HepG2 (cell line): ENCODE measurements around the gene HSPB9. TPM values are rescaled to one million over a fixed set of nuclear protein-coding genes. Genes with fewer than 3 reads are reported as not detected.

Source experiments
- ADNP ChIP-seq: sonication (generic); formaldehyde crosslinking; IDR thresholded peaks from 2 replicates; pipeline ENCODE4 v1.4.0; 2020; ENCODE audit warnings: missing genetic modification reagents
- ESRRA ChIP-seq: sonication (generic); formaldehyde crosslinking; IDR thresholded peaks from 2 replicates; pipeline ENCODE4 v1.5.1; 2020; ENCODE audit warnings: mild to moderate bottlenecking, low read depth, missing genetic modification reagents
- ISL2 ChIP-seq: sonication (generic); formaldehyde crosslinking; IDR thresholded peaks from 2 replicates; pipeline ENCODE4 v1.5.0; 2020; ENCODE audit warnings: missing genetic modification reagents
- KAT8 ChIP-seq: IDR thresholded peaks from 2 replicates; pipeline ENCODE4 v1.6.1; 2016; ENCODE audit warnings: missing genetic modification reagents, missing compliant biosample characterization
- MED8 ChIP-seq: sonication (generic); formaldehyde crosslinking; IDR thresholded peaks from 2 replicates; pipeline ENCODE4 v1.8.1; 2023; ENCODE audit warnings: mild to moderate bottlenecking, missing genetic modification reagents; ENCODE audit not compliant: insufficient replicate concordance
- MEIS1 ChIP-seq: sonication (generic); formaldehyde crosslinking; IDR thresholded peaks from 2 replicates; pipeline ENCODE4 v1.9.0; 2021; ENCODE audit warnings: mild to moderate bottlenecking, missing genetic modification reagents, moderate library complexity, borderline replicate concordance
- MTF2 ChIP-seq: sonication (generic); formaldehyde crosslinking; IDR thresholded peaks from 2 replicates; pipeline ENCODE4 v1.5.0; 2020; ENCODE audit warnings: missing genetic modification reagents, borderline replicate concordance
- SALL1 ChIP-seq: sonication (generic); formaldehyde crosslinking; IDR thresholded peaks from 2 replicates; pipeline ENCODE4 v1.8.0; 2022; ENCODE audit warnings: mild to moderate bottlenecking, missing genetic modification reagents
- SOX6 ChIP-seq, 2 experiments: fragments of 450-650 bp in 1 of 2; sonication (generic) in 1 of 2; formaldehyde crosslinking in 1 of 2; IDR thresholded peaks; 2 replicates each; pipeline versions ENCODE4 v1.4.0 to v1.6.1; 2017 to 2020; ENCODE audit warnings: antibody characterized with exemption in 1 of 2, mild to moderate bottlenecking in 1 of 2, missing genetic modification reagents in 1 of 2
- SRSF1 ChIP-seq: fragments of 200-400 bp; formaldehyde crosslinking; optimal IDR thresholded peaks from 2 replicates; pipeline ENCODE3; 2017; ENCODE audit warnings: mild to moderate bottlenecking, low read depth, low read length, moderate library complexity
- SRSF9 ChIP-seq: fragments of 200-400 bp; formaldehyde crosslinking; IDR thresholded peaks from 2 replicates; pipeline ENCODE4 v1.6.1; 2018; ENCODE audit warnings: borderline replicate concordance, mild to moderate bottlenecking, low read depth, low read length; ENCODE audit not compliant: insufficient read depth, poor library complexity, severe bottlenecking
- ZBTB20 ChIP-seq: sonication (generic); formaldehyde crosslinking; IDR thresholded peaks from 2 replicates; pipeline ENCODE4 v1.8.1; 2023; ENCODE audit warnings: missing genetic modification reagents, low read depth, mild to moderate bottlenecking, borderline replicate concordance
- ZNF136 ChIP-seq: sonication (generic); formaldehyde crosslinking; IDR thresholded peaks from 2 replicates; pipeline ENCODE4 v1.8.1; 2022; ENCODE audit warnings: low read depth, mild to moderate bottlenecking, moderate library complexity, missing genetic modification reagents
- ZNF234 ChIP-seq: sonication (generic); formaldehyde crosslinking; conservative IDR thresholded peaks from 2 replicates; pipeline ENCODE4 v1.5.1; 2020; ENCODE audit warnings: mild to moderate bottlenecking, missing genetic modification reagents
- ZNF605 ChIP-seq: sonication (generic); formaldehyde crosslinking; IDR thresholded peaks from 2 replicates; pipeline ENCODE4 v1.8.0; 2022; ENCODE audit warnings: mild to moderate bottlenecking, missing genetic modification reagents
- polyA plus RNA-seq, 8 experiments: library from polyadenylated mRNA; depleted of rRNA in 3 of 8; stranded (reverse) in 7 of 8; unstranded in 1 of 8; fragments of >200 nt; fragmentation: Illumina TruSeq in 4 of 8; extraction: Trizol in 4 of 8; gene quantifications; 2 replicates each; pipeline versions ENCODE4 v1.2.1 to v1.2.3, GENCODE V29; 2011 to 2016; ENCODE audit warnings: low read depth in 4 of 8, missing spikeins in 1 of 8, mixed read lengths in 1 of 8; ENCODE audit not compliant: insufficient read depth in 1 of 8
- total RNA-seq, 5 experiments: library from RNA; depleted of rRNA; stranded (reverse); fragments of >200 nt; fragmentation: Illumina TruSeq; extraction: Trizol; gene quantifications; 2 replicates each; pipeline ENCODE4 v1.2.3, GENCODE V29; 2016; ENCODE audit warnings: low read depth in 1 of 5
- TF ChIP-seq, protein P1 (sequence below): sonication (generic); formaldehyde crosslinking; IDR thresholded peaks from 2 replicates; pipeline ENCODE4 v1.4.0; 2020; ENCODE audit warnings: missing genetic modification reagents, borderline replicate concordance
- TF ChIP-seq, protein P2 (sequence below): sonication (generic); formaldehyde crosslinking; IDR thresholded peaks from 2 replicates; pipeline ENCODE4 v1.5.0; 2020; ENCODE audit warnings: missing genetic modification reagents, mild to moderate bottlenecking, borderline replicate concordance
- TF ChIP-seq, protein P3 (sequence below): sonication (generic); formaldehyde crosslinking; IDR thresholded peaks from 2 replicates; pipeline ENCODE4 v1.4.0; 2020; ENCODE audit warnings: missing genetic modification reagents, borderline replicate concordance
- TF ChIP-seq, protein P4 (sequence below): sonication (generic); formaldehyde crosslinking; conservative IDR thresholded peaks from 2 replicates; pipeline ENCODE4 v1.4.0; 2020; ENCODE audit warnings: missing genetic modification reagents
- TF ChIP-seq, protein P5 (sequence below): IDR thresholded peaks from 2 replicates; pipeline ENCODE4 v1.6.1; 2016; ENCODE audit warnings: mild to moderate bottlenecking

HSPB9 gene
- total and polyA plus RNA-seq, 2 of the 13 experiments (the other 11 are each of a cell fraction or from before 2014, with no cell fraction given): 0.05 to 0.24 TPM

DNA sequence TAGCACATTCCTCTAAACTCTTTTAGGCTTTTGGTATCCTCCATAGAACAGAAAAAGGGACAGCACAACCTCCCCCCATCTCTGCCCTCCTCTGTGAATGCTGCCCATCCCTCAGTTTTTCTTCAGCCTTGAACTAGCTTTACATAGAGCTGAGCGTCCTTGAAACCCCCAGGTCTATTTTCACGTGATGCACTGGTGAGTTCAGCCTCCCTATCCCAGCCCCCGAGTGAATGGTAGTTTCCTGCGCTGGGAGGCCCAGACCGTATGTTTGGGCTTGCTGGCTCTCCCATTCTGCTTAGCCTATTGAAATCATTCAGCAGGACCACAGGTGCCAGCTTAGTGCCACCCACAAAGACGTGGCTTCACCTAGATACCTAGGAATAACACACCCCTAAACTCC lies 46.8 kb upstream of the HSPB9 start (continued):
- TF ChIP-seq, protein P1, sequence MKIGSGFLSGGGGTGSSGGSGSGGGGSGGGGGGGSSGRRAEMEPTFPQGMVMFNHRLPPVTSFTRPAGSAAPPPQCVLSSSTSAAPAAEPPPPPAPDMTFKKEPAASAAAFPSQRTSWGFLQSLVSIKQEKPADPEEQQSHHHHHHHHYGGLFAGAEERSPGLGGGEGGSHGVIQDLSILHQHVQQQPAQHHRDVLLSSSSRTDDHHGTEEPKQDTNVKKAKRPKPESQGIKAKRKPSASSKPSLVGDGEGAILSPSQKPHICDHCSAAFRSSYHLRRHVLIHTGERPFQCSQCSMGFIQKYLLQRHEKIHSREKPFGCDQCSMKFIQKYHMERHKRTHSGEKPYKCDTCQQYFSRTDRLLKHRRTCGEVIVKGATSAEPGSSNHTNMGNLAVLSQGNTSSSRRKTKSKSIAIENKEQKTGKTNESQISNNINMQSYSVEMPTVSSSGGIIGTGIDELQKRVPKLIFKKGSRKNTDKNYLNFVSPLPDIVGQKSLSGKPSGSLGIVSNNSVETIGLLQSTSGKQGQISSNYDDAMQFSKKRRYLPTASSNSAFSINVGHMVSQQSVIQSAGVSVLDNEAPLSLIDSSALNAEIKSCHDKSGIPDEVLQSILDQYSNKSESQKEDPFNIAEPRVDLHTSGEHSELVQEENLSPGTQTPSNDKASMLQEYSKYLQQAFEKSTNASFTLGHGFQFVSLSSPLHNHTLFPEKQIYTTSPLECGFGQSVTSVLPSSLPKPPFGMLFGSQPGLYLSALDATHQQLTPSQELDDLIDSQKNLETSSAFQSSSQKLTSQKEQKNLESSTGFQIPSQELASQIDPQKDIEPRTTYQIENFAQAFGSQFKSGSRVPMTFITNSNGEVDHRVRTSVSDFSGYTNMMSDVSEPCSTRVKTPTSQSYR (CRISPR knock-in tag): peak; percentile 21; the same call in 1 of the 2 replicates
- no peak for TF ChIP-seq ZNF605 (CRISPR knock-in tag)
- TF ChIP-seq MED8 (CRISPR knock-in tag): no peak
- TF ChIP-seq SALL1 (CRISPR knock-in tag): peak; percentile 68
- TF ChIP-seq ZNF234 (CRISPR knock-in tag): no peak
- TF ChIP-seq, protein P2, sequence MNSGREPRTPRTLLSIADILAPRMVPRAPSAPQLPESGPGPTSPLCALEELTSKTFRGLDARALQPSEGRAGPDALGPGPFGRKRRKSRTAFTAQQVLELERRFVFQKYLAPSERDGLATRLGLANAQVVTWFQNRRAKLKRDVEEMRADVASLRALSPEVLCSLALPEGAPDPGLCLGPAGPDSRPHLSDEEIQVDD (CRISPR knock-in tag): no peak
- no peak for TF ChIP-seq ISL2
- no peak for TF ChIP-seq SRSF1
- TF ChIP-seq, protein P3, sequence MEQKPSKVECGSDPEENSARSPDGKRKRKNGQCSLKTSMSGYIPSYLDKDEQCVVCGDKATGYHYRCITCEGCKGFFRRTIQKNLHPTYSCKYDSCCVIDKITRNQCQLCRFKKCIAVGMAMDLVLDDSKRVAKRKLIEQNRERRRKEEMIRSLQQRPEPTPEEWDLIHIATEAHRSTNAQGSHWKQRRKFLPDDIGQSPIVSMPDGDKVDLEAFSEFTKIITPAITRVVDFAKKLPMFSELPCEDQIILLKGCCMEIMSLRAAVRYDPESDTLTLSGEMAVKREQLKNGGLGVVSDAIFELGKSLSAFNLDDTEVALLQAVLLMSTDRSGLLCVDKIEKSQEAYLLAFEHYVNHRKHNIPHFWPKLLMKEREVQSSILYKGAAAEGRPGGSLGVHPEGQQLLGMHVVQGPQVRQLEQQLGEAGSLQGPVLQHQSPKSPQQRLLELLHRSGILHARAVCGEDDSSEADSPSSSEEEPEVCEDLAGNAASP (CRISPR knock-in tag): no peak
- no peak for TF ChIP-seq SRSF9
- TF ChIP-seq, protein P4, sequence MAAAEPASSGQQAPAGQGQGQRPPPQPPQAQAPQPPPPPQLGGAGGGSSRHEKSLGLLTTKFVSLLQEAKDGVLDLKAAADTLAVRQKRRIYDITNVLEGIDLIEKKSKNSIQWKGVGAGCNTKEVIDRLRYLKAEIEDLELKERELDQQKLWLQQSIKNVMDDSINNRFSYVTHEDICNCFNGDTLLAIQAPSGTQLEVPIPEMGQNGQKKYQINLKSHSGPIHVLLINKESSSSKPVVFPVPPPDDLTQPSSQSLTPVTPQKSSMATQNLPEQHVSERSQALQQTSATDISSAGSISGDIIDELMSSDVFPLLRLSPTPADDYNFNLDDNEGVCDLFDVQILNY (CRISPR knock-in tag): no peak
- no peak for TF ChIP-seq ESRRA (CRISPR knock-in tag)
- no peak for TF ChIP-seq ADNP
- no peak for TF ChIP-seq SOX6 (IDR thresholded peaks at IDR 0.05)
- peak; percentile 54; the same call in 1 of the 2 replicates for TF ChIP-seq SOX6 (CRISPR knock-in tag; IDR thresholded peaks at IDR 0.05)
- 0 out of 2 replicates have a peak, but pooled peaks have one; percentile 21 for TF ChIP-seq KAT8 (CRISPR knock-in tag)
- TF ChIP-seq, protein P5, sequence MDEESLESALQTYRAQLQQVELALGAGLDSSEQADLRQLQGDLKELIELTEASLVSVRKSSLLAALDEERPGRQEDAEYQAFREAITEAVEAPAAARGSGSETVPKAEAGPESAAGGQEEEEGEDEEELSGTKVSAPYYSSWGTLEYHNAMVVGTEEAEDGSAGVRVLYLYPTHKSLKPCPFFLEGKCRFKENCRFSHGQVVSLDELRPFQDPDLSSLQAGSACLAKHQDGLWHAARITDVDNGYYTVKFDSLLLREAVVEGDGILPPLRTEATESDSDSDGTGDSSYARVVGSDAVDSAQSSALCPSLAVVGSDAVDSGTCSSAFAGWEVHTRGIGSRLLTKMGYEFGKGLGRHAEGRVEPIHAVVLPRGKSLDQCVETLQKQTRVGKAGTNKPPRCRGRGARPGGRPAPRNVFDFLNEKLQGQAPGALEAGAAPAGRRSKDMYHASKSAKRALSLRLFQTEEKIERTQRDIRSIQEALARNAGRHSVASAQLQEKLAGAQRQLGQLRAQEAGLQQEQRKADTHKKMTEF (CRISPR knock-in tag): 0 out of 2 replicates have a peak, but pooled peaks have one; percentile 22
- TF ChIP-seq ZBTB20 (CRISPR knock-in tag): peak; percentile 60; the same call in 1 of the 2 replicates
- TF ChIP-seq MEIS1: no peak
- TF ChIP-seq MTF2 (CRISPR knock-in tag): no peak
- TF ChIP-seq ZNF136 (CRISPR knock-in tag): no peak
